SK-N-SH (cell line): ENCODE data around the gene HEPACAM. TPM values are rescaled to one million over a fixed set of nuclear protein-coding genes. Genes with fewer than 3 reads are reported as not detected.

Experiments
- CTCF ChIA-PET: fragments of 300-600, 350-600 bp; formaldehyde crosslinking; extraction: SDS; loops from one replicate; lab custom pipeline; 2021; lab: Yijun Ruan, JAX
- POLR2A ChIA-PET: fragments of 350-600 bp; sonication (Branson Sonifier 250); formaldehyde crosslinking; extraction: SDS; loops from one replicate; lab custom pipeline; 2020; ENCODE audit warnings: antibody characterized with exemption, inconsistent platforms; lab: Yijun Ruan, JAX
- DNase-seq: peaks from one replicate; pipeline ENCODE4 v3.0.0; 2012
- H2AFZ ChIP-seq: fragments of 200-600 bp; sonication (generic); 2 replicates; pipeline ENCODE4 v1.8.1; 2016; ENCODE audit warnings: antibody characterized with exemption, mild to moderate bottlenecking, low read depth
- H3F3A ChIP-seq: fragments of 200-600 bp; sonication (generic); replicated peaks from 2 replicates; pipeline ENCODE3; 2016; ENCODE audit warnings: antibody characterized with exemption, mild to moderate bottlenecking; ENCODE audit not compliant: insufficient read depth
- H3K27ac ChIP-seq, 2 experiments: fragments of 200-500 bp in 1 of 2; fragments of 200-600 bp in 1 of 2; sonication (Bioruptor generic) in 1 of 2; sonication (generic), shearing (Covaris generic) in 1 of 2; 2 replicates each; pipeline versions ENCODE4 v1.5.1 to v1.6.1; 2014 to 2016; ENCODE audit warnings: low read depth in 2 of 2, inconsistent platforms in 1 of 2, low read length in 1 of 2, mild to moderate bottlenecking in 1 of 2, mixed read lengths in 1 of 2
- H3K27me3 ChIP-seq: fragments of 200-600 bp; sonication (generic), shearing (Covaris generic); 2 replicates; pipeline ENCODE4 v1.6.1; 2016; ENCODE audit warnings: mixed run types; ENCODE audit not compliant: insufficient read depth
- H3K36me3 ChIP-seq, 2 experiments: fragments of 200-500 bp in 1 of 2; fragments of 200-600 bp in 1 of 2; sonication (Bioruptor generic) in 1 of 2; sonication (generic) in 1 of 2; replicated peaks in 1 of 2; 2 replicates each; pipeline versions ENCODE3 to v1.5.1; 2014 to 2016; ENCODE audit warnings: low read length in 1 of 2, mild to moderate bottlenecking in 1 of 2; ENCODE audit not compliant: insufficient read depth in 2 of 2, control insufficient read depth in 1 of 2
- H3K4me1 ChIP-seq, 2 experiments: fragments of 200-500 bp in 1 of 2; fragments of 200-600 bp in 1 of 2; sonication (Bioruptor generic) in 1 of 2; sonication (generic), shearing (Covaris generic) in 1 of 2; 2 replicates each; pipeline versions ENCODE4 v1.5.1 to v1.6.1; 2014 to 2016; ENCODE audit warnings: low read depth in 1 of 2, low read length in 1 of 2, mixed run types in 1 of 2; ENCODE audit not compliant: insufficient read depth in 2 of 2, control insufficient read depth in 1 of 2
- H3K4me2 ChIP-seq: fragments of 200-600 bp; sonication (generic), shearing (Covaris generic); 2 replicates; pipeline ENCODE4 v1.6.1; 2017; ENCODE audit warnings: mixed run types
- H3K4me3 ChIP-seq, 2 experiments: fragments of 200-500 bp in 1 of 2; fragments of 200-600 bp in 1 of 2; sonication (Bioruptor generic) in 1 of 2; sonication (generic), shearing (Covaris generic) in 1 of 2; 2 replicates each; pipeline versions ENCODE4 v1.5.1 to v1.8.1; 2014 to 2016; ENCODE audit warnings: low read depth in 2 of 2, inconsistent platforms in 1 of 2, low read length in 1 of 2, mild to moderate bottlenecking in 1 of 2, mixed read lengths in 1 of 2, moderate library complexity in 1 of 2
- H3K79me2 ChIP-seq: fragments of 200-600 bp; sonication (generic); 2 replicates; pipeline ENCODE4 v1.8.1; 2017; ENCODE audit warnings: mild to moderate bottlenecking; ENCODE audit not compliant: insufficient read depth
- H3K9ac ChIP-seq: fragments of 200-600 bp; sonication (generic); 2 replicates; pipeline ENCODE4 v1.6.1; 2017; ENCODE audit warnings: mixed run types
- H3K9me2 ChIP-seq: fragments of 200-600 bp; sonication (generic); 2 replicates; pipeline ENCODE4 v1.6.1; 2017; ENCODE audit warnings: mixed run types
- H3K9me3 ChIP-seq: fragments of 200-600 bp; sonication (generic); 2 replicates; pipeline ENCODE4 v1.6.1; 2017; ENCODE audit warnings: mixed run types, mild to moderate bottlenecking, moderate library complexity
- H4K20me1 ChIP-seq: fragments of 200-600 bp; sonication (generic); 2 replicates; pipeline ENCODE4 v1.6.1; 2017; ENCODE audit warnings: mild to moderate bottlenecking, mixed run types; ENCODE audit not compliant: insufficient read depth
- ELF1 ChIP-seq: IDR thresholded peaks from 2 replicates; pipeline ENCODE4 v1.4.0; 2012
- EZH2phosphoT487 ChIP-seq: fragments of 200-600 bp; sonication (generic); IDR thresholded peaks from 2 replicates; pipeline ENCODE4 v1.6.1; 2017; ENCODE audit warnings: low read depth, mixed run types, mild to moderate bottlenecking, antibody characterized with exemption, moderate library complexity, borderline replicate concordance
- FOSL2 ChIP-seq: IDR thresholded peaks from 2 replicates; pipeline ENCODE4 v1.4.0; 2012; ENCODE audit warnings: low read depth, mild to moderate bottlenecking, moderate library complexity, borderline replicate concordance
- GATA2 ChIP-seq: sonication (generic); formaldehyde crosslinking; IDR thresholded peaks from 2 replicates; pipeline ENCODE4 v1.5.0; 2020; ENCODE audit warnings: mild to moderate bottlenecking, missing genetic modification reagents
- JUND ChIP-seq: IDR thresholded peaks from 2 replicates; pipeline ENCODE4 v1.4.0; 2012
- MAX ChIP-seq: IDR thresholded peaks from 2 replicates; pipeline ENCODE4 v1.4.0; 2012; ENCODE audit warnings: low read depth
- MEF2A ChIP-seq: IDR thresholded peaks from 2 replicates; pipeline ENCODE4 v1.4.0; 2012; ENCODE audit warnings: low read depth, borderline replicate concordance
- MXI1 ChIP-seq: IDR thresholded peaks from 2 replicates; pipeline ENCODE4 v1.6.1; 2012; ENCODE audit warnings: mild to moderate bottlenecking, low read depth, low read length, improper control_type of control experiment
- NRF1 ChIP-seq: IDR thresholded peaks from 2 replicates; pipeline ENCODE4 v1.6.1; 2012; ENCODE audit warnings: low read depth, mild to moderate bottlenecking, low read length
- RFX5 ChIP-seq: IDR thresholded peaks from 2 replicates; pipeline ENCODE4 v1.6.1; 2012; ENCODE audit warnings: mild to moderate bottlenecking, improper control_type of control experiment, low read length
- RXRA ChIP-seq: IDR thresholded peaks from 2 replicates; pipeline ENCODE4 v1.4.0; 2012; ENCODE audit warnings: low read depth, mild to moderate bottlenecking, borderline replicate concordance
- SMC3 ChIP-seq: IDR thresholded peaks from 2 replicates; pipeline ENCODE4 v1.6.1; 2012; ENCODE audit warnings: low read depth, low read length, improper control_type of control experiment
- TCF12 ChIP-seq: IDR thresholded peaks from 2 replicates; pipeline ENCODE4 v1.4.0; 2012
- USF2 ChIP-seq: fragments of 150-350 bp; IDR thresholded peaks from 2 replicates; pipeline ENCODE4 v1.6.1; 2017; ENCODE audit warnings: antibody characterized with exemption, low read length, low read depth, borderline replicate concordance
- YY1 ChIP-seq: IDR thresholded peaks from 2 replicates; pipeline ENCODE4 v1.4.0; 2012; ENCODE audit warnings: low read depth, mild to moderate bottlenecking
- ZBTB33 ChIP-seq: IDR thresholded peaks from 2 replicates; pipeline ENCODE4 v1.4.0; 2012; ENCODE audit warnings: low read depth, borderline replicate concordance
- WGBS: methylation state at CpG from one replicate; pipeline ENCODE4 v1.1.6; 2017; ENCODE audit warnings: low lambda C conversion rate; 5-methylcytosine and 5-hydroxymethylcytosine counted together
- polyA plus RNA-seq, 3 experiments: library from polyadenylated mRNA; depleted of rRNA; stranded (reverse); fragments of >200 nt; gene quantifications; 2 replicates each; pipeline ENCODE4 v1.2.3, GENCODE V29; 2012
- TF ChIP-seq, protein P1 (sequence below): fragments of 200-600 bp; sonication (generic); IDR thresholded peaks from 2 replicates; pipeline ENCODE4 v1.6.1; 2017; ENCODE audit warnings: antibody characterized with exemption, mild to moderate bottlenecking, moderate library complexity

HEPACAM gene
- polyA plus RNA-seq, 1 of the 3 experiments (the other 2 are of a cell fraction), result not detected

DNA sequence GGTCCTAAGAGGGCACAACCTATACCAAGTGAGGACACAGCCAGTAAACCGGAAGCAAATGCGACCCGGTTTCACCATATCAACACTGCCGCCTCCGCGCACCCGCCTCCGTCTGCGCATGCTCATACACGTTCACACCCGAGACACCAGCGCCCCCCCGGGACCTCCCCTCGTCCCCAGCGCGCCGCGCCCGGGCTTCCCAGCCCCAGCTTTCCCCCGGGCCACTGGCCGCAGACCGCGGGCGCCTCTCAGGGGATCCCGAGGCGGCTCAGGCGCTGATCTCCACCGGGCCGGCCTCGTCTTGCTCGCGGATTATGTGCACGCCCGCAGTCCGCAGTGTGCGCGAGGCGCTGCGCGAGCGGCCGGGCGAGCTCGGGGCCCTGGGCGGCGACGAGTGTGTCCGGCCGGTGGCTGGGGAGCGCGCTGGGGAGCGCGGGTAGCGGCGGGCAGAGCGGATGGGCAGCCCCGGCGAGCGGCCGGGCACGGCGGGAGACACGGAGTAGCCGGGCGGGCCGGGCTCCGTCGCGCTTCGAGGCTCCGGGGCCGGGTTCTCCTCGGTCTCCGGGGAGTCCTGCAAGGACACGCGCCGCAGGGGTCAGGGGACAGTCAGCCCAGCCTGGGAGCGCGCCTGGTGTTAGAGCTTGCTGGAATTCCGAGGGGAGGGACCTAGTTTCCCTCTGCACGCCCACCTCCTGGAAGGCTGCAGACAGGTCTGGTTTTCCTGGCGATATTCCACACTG, 14.8 kb downstream of the HEPACAM start (continued):
- TF ChIP-seq MAX (peak; percentile 59; the same call in 1 of the 2 replicates), MEF2A (no peak)
- TF ChIP-seq, all 33 proteins: peak for 5

- no peak overlapping the region; a peak in 1 of 4 replicates for H3K4me3 ChIP-seq
- H3K36me3 ChIP-seq, result no peaks in the 10 kb centered on the region
- CTCF ChIA-PET, result interaction anchor here (0.9 to 1.2 kb wide), 2 partner anchors 23 to 83 kb away, joined by 3 read pairs; partner anchors contain the start of gene ROBO4
- POLR2A ChIA-PET, result interaction anchor here (0.6 to 1.5 kb wide), 4 partner anchors 29 to 647 kb away, joined by 3 to 8 read pairs (median 4); no protein-coding TSS in a partner anchor
- no peaks in the 10 kb centered on the region for H3K79me2 ChIP-seq
- H3K27ac ChIP-seq, result no peak overlapping the region
- no peaks in the 10 kb centered on the region for H4K20me1 ChIP-seq
- H3K27me3 ChIP-seq, result no peaks in the 10 kb centered on the region
- peak overlapping the region; percentile 88; the same call in 1 of the 2 replicates for H2AFZ ChIP-seq
- H3K9ac ChIP-seq, result no peak overlapping the region
- peak; percentile 43 for DNase-seq
- H3K4me1 ChIP-seq, result peaks cover 0 to 3% of the 10 kb centered on the region in 2 experiments; a peak in 1 of 4 replicates
- no peaks in the 10 kb centered on the region for H3K9me2 ChIP-seq
- TF ChIP-seq JUND (no peak), RXRA (no peak), TCF12 (no peak), NRF1 (no peak), SMC3 (no peak), ZBTB33 (no peak), ELF1 (no peak), MXI1 (no peak), YY1 (no peak), EZH2phosphoT487 (no peak), FOSL2 (no peak), USF2 (no peak), MAX (no peak), RFX5 (no peak), GATA2 (no peak)
- TF ChIP-seq, protein P1, sequence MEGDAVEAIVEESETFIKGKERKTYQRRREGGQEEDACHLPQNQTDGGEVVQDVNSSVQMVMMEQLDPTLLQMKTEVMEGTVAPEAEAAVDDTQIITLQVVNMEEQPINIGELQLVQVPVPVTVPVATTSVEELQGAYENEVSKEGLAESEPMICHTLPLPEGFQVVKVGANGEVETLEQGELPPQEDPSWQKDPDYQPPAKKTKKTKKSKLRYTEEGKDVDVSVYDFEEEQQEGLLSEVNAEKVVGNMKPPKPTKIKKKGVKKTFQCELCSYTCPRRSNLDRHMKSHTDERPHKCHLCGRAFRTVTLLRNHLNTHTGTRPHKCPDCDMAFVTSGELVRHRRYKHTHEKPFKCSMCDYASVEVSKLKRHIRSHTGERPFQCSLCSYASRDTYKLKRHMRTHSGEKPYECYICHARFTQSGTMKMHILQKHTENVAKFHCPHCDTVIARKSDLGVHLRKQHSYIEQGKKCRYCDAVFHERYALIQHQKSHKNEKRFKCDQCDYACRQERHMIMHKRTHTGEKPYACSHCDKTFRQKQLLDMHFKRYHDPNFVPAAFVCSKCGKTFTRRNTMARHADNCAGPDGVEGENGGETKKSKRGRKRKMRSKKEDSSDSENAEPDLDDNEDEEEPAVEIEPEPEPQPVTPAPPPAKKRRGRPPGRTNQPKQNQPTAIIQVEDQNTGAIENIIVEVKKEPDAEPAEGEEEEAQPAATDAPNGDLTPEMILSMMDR, result no peak
- WGBS, result 94% methylated on average over 4 of the region's 5 CpGs
- H3F3A ChIP-seq, result peaks cover 1% of the 10 kb centered on the region
- peak overlapping the region; percentile 65; the same call in 1 of the 2 replicates for H3K4me2 ChIP-seq
- no peaks in the 10 kb centered on the region for H3K9me3 ChIP-seq
Observed at GRCh38 chr11:124920356-124920755, 15.5 kb downstream of the HEPACAM start.
